ENCODE data around the gene RTTN. TPM values are rescaled to one million over a fixed set of nuclear protein-coding genes. Genes with fewer than 3 reads are reported as not detected.
A peak's percentile ranks its signal among the peaks of the same experiment; 100 is the strongest.
"Not testable (repeated sequence)": the region's sequence is repeated elsewhere in the genome, so short reads cannot be mapped to it uniquely, and the experiment has no call there.

The RTTN gene
- total RNA-seq, 1 donor from 2014 or later: 9.4 TPM

- intact Hi-C loops (cut with DNase I): no loop called here
- ATAC-seq (peak; percentile 81), DNase-seq (ENCODE audit: missing footprints) (no peak)
These were observed 190.4 kb downstream of the RTTN start for GRCh38 chr18:70015127-70015526.

DNA sequence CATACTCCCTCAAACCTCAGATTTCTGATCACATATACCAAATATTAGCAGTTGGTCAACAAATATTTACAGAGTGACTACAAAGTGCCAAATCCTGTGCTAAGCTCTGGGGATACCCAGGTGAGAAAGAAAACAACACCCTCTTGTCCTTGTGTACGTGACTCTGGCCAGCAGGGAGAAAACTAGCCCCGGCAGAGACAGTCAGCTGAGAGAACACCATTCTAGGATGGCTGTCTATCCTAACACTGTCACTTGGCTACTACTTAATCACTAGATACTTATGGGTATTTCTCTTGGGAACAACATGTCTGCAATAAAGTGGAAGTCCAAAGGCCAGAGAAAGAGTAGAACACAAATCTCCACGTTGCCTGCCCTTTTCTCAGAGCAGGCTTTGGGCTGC, 199.9 kb downstream of the RTTN start:
- intact Hi-C loops (cut with DNase I): no loop called here
- no peak for DNase-seq (ENCODE audit: missing footprints)
- ATAC-seq: peak; percentile 81

DNA sequence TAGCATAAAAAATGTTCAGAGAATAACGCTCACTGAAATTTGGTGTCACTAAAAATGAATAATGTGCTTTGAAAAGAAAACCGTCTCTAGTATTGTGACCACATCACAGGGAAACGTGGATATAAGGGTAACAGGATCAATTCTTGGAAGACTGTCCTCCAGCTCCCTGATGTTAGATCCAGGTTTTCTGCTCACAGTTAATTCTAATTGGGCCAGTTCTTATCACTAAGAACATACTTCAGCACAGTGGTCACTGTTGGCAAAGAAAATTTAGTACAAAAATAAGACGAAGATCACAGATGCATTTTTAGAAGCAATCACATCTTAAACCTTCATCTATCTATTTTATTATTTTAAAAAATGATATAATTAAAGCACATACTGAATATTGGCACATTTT, 200.8 kb downstream of the RTTN start:
- peak; percentile 56 for ATAC-seq
- no peak for DNase-seq (ENCODE audit: missing footprints)
- intact Hi-C loops (cut with DNase I): loop anchor here (5.0 kb wide), 1 partner anchor 43 kb away; no protein-coding TSS in a partner anchor

GRCh38 chr18:69999656-70000055, 205.8 kb downstream of the RTTN start:
- ATAC-seq: no peak
- intact Hi-C loops (cut with DNase I): loop anchor here (5.0 kb wide), 2 partner anchors 48 to 62 kb away; no protein-coding TSS in a partner anchor
- no peak for DNase-seq (ENCODE audit: missing footprints)

DNA sequence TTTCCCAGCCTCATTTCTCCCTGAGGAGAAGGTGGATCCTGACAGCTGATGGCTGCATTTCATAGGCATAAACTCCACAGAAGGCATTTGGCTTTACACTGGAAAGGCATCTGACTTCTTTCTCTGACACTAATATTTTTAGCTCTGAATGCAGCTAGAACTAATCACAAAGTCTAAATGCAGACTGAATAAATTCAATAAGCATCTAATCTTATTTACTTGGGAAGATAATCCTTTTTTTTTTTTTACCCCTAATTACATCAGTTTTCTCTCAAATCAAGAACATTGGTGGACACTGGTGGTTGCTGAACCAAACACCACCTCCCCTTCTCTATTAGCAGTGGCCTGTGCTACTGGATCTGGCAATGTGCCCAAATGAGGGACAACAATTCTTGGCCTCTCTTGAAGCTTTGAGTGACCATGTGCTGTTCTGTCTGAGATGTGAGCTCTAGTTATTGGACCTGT, 206.9 kb downstream of the RTTN start:
- ATAC-seq (peak; percentile 87), DNase-seq (ENCODE audit: missing footprints) (no peak)
- intact Hi-C loops (cut with DNase I): loop anchor here (5.0 kb wide), 1 partner anchor 61 kb away; no protein-coding TSS in a partner anchor

GRCh38 chr18:69996951-69997798, 208.3 kb downstream of the RTTN start:
- DNase-seq (ENCODE audit: missing footprints) (no peak), ATAC-seq (no peak)
- intact Hi-C loops (cut with DNase I): loop anchor here (5.0 kb wide), 1 partner anchor 60 kb away; no protein-coding TSS in a partner anchor

- ATAC-seq (no peak), DNase-seq (ENCODE audit: missing footprints) (no peak)
- intact Hi-C loops (cut with DNase I): loop anchor here (5.0 kb wide), 1 partner anchor 59 kb away; no protein-coding TSS in a partner anchor
These were observed 209.1 kb downstream of the RTTN start for GRCh38 chr18:69996417-69996816.

- ATAC-seq (no peak), DNase-seq (ENCODE audit: missing footprints) (no peak)
- intact Hi-C loops (cut with DNase I): loop anchor here (5.0 kb wide), 1 partner anchor 58 kb away; no protein-coding TSS in a partner anchor
These were observed 209.7 kb downstream of the RTTN start for GRCh38 chr18:69995774-69996173.

DNA sequence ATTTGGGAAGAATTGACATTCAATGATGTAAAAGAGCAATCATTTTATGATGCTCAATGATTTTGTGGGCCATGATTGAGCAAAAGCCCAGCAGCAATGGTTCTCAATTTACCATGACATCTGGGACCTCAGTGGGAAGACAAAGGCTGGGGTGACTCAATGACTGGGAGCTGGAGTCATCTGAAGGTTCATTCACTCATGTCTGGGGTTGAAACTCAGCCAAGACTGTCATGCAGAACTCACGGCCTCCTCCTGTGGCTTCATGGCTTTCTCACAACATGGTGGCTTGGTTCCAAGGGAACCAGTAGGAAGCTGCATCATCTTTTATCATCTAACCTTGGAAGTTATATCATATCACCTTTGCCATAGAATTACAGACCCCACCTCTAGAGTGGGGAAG, 212.7 kb downstream of the RTTN start:
- no peak for ATAC-seq

GRCh38 chr18:69987870-69988269, 217.6 kb downstream of the RTTN start:
- intact Hi-C loops (cut with DNase I): no loop called here
- DNase-seq (ENCODE audit: missing footprints) (no peak), ATAC-seq (no peak)

More for the DNA sequence above, 212.7 kb downstream of the RTTN start:
- no peak for DNase-seq (ENCODE audit: missing footprints)
- intact Hi-C loops (cut with DNase I): no loop called here

GRCh38 chr18:69985239-69985638, 220.2 kb downstream of the RTTN start:
- intact Hi-C loops (cut with DNase I): no loop called here
- ATAC-seq (no peak), DNase-seq (ENCODE audit: missing footprints) (no peak)

DNA sequence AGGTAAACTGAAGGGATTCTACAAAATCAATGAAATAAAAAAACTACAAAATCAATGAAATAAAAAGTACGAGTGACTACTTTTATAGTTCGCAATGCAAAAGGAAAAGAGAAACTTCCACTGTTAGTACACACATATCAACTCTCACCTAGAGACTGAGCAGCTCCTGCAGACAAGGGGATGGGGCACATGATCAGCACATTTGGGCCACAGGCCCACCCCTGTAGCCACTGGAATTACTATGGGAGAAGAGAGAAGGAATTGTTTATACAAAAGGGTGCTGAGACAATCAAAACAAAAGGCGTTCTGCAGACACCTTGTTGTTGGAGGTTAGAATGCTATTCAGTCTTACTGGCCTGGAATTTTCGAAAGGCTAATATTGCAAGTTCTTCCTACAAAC, 223.1 kb downstream of the RTTN start:
- intact Hi-C loops (cut with DNase I): no loop called here
- DNase-seq (ENCODE audit: missing footprints) (no peak), ATAC-seq (no peak)

DNA sequence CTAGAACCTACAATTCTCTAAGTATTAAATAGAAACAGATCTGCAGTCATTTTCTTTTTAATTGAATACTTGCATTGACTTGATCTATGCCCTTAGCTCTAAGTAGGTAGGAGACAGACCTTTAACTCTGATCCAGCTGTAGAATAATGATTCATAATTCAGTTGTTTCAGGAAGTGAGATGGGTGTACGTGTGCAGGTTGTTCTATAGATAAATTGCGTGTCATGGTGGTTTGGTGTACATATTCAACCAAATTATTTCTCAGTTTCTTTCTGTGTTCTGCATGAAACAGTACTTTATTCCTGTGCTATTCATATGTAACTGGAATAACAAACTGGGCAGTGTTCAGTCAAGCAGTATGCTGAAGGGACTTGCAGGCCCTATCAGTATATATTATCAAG, 223.5 kb downstream of the RTTN start:
- DNase-seq (ENCODE audit: missing footprints): no peak

DNA sequence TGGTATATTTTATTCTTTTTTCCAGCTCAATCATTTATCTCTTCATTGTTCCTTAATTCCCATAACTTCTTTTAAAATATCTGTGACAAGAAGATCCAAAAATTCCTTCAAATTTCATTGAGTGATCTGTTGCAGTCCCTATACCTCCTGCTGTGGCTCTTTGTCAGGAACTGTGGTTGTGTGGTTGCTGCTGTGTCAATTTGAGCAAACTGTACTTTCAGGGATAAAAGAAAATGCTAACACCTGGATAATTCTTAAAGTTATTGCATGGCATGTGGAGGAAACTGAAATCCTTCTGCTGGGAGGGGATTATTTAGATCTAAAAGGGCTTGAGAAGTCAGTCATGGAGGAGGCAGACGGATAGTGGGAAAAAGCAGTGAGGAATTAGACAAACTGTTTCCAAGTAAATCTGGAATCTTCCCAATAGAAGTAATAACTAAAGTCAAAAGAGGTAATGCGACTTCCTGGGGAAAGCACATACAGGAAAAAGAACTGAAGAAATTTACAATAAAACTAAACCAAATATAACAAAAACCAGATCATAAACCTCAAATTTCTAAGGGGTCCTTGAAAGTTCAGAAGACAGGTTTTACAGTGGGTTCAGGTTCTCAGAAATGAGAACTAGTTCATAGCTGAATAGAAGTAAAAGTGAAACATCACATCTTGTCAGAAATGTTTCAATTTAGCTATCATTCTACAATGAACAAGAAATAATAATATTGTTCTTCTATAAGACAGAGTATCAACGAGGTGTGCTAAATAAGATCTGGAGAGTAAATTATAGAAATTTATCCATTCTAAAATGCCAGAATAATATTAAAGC, 224.3 kb downstream of the RTTN start:
- DNase-seq (ENCODE audit: missing footprints) (no peak), ATAC-seq (no peak)
- intact Hi-C loops (cut with DNase I): no loop called here

More for the DNA sequence above, 223.5 kb downstream of the RTTN start:
- intact Hi-C loops (cut with DNase I): no loop called here
- ATAC-seq: no peak

DNA sequence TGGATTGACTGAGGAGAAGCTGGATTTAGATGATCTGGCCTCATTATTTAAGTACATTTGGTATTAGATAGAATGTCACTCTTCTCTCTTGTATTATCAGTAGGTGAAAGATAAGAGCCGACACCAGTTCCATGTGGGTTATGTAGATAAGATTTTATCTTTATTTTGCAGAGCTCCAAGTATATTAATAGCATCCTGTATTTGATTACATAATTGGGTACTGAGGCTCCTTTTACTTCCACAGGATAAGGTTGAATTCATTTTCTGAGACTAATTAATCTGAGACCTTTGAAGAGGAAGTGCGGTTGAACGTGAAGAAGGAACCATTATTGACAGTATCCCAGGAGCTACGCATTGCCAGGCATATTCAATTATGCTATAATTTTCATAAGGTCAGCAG, 225.0 kb downstream of the RTTN start:
- intact Hi-C loops (cut with DNase I): no loop called here
- DNase-seq (ENCODE audit: missing footprints) (no peak), ATAC-seq (no peak)

DNA sequence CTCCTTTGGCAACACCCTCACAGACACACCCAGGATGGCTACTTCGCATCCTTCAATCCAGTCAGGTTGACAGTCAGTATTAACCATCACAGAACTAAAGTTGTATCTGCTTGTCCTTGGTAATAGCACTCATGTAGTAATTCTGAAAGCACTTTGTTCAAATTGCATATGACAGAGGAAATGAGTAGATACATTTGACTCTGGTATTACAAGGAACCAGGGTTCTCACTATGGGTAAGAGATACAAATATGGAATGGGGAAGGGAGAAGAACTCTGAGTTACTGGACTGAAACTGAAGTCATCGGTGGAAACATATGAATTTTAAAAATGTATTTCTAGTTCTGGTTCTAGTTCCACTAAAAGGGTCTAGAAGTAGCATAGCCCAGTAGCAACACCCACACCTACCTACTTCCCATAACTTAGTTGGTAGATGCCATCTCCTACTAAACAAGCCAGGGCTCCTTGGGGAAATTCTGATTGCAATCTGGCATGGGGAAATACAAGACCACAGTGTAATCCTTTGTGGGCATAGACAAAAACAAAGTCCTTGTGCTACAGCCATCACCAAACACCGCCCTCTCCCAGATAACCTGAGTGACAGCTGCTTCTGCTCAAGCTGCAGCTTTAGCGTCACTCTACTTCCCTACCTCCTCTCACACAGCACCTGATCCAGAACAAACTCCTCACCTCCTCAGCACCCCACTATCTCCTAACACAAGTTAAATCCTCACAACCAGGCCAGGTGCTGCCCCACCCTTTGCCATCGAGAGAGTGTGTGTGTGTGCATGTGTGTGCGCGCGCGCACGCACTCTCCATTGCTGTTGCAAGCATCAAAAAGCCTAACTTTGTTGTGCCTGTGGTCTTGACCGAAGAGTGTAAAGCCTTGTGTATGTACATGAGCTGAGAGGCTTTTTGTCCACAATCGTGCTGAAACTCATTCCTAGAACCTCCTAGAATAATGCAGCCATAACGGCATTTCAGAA, 226.5 kb downstream of the RTTN start:
- ATAC-seq (no peak), DNase-seq (ENCODE audit: missing footprints) (no peak)
- intact Hi-C loops (cut with DNase I): no loop called here

DNA sequence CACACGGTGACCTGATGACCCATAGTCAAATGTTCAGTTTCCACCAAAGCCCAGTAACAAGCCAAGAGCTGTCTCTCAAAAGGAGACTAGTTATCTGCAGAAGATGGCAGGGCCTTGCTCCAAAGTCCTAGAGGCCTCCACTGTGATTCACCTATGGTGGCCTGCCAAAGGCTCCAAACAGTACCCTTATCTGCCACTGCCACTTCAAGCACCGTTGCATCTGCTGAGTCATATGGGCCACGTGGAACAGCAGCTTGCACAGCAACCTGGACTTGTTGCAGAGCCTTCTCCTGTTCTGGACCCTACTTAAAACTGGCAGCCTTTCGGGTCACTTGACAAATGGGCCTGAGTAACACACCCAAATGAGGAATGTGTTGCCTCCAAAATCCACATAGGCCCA, 230.2 kb downstream of the RTTN start:
- ATAC-seq; intact Hi-C loops (cut with DNase I); DNase-seq (ENCODE audit: missing footprints): not testable (repeated sequence)

DNA sequence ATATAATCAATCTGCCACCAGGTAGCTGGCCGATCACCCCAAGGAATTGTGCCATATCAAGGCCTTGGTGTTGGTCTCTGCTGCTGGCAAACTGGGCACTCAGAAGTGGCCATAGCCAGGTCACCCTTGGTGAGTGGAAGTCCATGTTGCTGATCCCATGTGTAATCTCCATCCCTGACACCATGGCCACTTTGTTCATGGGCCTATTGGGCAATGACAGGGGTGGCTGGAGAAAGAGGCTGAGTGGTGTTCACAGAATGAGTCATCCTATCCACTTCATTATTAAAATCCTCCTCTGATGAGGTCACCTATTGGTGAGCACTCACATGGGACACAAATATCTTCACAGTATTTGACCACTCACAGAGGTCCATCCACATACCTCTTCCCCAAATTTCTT, 231.1 kb downstream of the RTTN start:
- DNase-seq (ENCODE audit: missing footprints): no peak
- intact Hi-C loops (cut with DNase I): no loop called here
- ATAC-seq: no peak
